GM19238 (cell line): ENCODE results near the gene ANXA9.
A peak's percentile ranks its signal among the peaks of the same experiment; 100 is the strongest.

ENCODE experiments used
- DNase-seq: peaks from one replicate; pipeline ENCODE4 v3.0.0; 2011; ENCODE audit warnings: low spot score; ENCODE audit not compliant: insufficient read length

Gene ANXA9

DNA sequence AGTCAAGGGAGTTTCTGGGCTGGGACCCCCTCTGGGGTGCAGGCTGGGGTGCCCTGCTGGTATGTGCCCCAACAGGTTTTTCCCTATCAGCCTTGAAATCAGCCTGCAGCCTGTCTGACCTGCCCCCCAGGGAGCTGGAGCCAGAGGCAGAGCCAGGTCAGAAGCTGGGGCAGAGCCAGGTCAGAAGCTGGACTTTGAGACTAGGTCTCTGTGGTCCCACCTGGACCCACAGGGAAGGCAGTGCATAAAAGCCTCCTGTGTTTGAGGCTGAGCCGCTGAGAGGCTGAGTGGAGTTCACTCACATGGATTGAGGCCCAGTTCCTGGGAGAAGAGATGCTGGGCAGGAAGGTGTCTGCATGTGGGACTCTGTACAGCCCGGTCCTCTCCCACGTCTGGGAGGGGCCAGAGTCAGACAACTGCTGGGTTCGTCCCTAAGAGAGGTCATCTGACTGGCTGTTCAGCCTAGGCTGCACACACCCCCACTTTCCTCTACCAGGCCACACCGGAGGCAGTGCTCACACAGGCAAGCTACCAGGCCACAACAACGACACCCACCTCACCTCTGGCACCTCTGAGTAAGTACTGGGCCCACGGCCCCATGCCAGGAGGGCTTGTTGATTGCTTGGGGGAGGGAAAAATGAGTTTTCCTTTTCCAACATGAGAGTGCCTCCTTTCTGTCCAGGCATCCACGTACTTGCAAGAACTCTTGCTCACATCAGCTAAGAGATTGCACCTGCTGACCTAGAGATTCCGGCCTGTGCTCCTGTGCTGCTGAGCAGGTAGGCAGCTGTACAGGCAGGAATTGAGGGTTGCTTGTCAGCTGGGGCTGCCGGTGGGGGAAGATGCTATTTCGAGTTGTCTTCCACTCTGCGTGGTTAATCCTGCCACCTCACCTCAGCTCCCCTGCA lies at the start of gene ANXA9:
Gene ANXA9, plus strand, starts transcription at position 488 of the 908 bp plus-strand sequence. CDS start 814 bp downstream, outside the sequence.
- no peak for DNase-seq

- DNase-seq, result no peak
These were observed 37.2 kb upstream of the ANXA9 start for GRCh38 chr1:150944856-150945255.

GRCh38 chr1:150954708-150955107 lies 27.4 kb upstream of the ANXA9 start:
- no peak for DNase-seq

DNA sequence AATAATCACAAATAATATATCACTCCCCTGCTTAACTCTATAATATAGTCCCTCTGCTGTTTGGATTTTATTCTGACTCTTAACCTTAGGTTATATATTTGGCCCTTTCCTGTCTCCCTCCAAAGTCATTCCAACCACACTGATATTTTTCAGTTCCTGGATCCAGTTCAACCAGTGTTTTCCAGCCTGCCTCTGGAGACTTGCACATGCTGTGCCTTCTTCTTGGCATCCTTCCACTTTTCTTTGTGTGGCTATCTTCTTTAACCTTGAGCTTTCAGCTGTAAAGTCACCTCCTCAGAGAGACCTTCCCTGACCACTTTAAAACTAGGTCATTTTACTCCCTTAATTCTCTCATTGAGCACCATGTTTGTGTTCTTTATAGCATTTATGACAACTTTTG lies 26.8 kb upstream of the ANXA9 start:
- no peak for DNase-seq

DNA sequence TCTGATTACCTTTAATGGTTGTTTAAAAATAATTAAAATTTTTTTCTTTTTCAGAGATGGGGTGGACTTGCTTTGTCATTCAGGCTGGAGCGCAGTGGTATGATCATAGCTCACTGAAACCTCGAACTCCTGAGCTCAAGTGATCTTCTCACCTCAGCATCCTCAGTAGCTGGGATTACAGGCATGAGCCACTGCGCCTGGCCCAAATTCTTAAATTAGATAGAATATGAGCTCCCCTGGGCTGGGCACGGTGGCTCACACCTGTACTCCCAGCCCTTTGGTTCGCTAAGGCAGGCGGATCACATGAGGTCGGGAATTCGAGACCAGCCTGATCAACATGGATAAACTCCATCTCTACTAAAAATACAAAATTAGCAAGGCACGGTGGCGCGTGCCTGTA lies 24.4 kb upstream of the ANXA9 start:
- DNase-seq, result no peak

GRCh38 chr1:150960646-150961045 lies 21.4 kb upstream of the ANXA9 start:
- no peak for DNase-seq

DNA sequence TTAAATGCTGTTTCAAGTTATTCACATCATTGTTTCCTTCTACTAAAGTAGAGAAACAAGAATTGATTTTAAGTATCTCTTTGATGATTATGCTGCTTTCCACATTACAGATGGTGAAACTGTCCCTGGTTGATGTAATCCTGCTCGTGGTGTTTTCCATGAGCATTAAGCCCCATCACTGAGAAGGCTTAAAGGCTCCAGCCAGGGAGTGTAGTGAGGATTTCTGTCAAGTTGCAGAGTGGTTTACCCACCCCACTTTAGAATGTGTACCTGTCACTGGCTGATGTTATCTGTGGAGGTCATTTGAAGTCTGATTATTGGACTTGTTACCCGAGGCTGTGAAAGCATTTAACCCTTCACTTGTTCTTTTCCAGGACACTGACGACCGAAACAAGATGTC lies 20.3 kb upstream of the ANXA9 start:
- no peak for DNase-seq

DNA sequence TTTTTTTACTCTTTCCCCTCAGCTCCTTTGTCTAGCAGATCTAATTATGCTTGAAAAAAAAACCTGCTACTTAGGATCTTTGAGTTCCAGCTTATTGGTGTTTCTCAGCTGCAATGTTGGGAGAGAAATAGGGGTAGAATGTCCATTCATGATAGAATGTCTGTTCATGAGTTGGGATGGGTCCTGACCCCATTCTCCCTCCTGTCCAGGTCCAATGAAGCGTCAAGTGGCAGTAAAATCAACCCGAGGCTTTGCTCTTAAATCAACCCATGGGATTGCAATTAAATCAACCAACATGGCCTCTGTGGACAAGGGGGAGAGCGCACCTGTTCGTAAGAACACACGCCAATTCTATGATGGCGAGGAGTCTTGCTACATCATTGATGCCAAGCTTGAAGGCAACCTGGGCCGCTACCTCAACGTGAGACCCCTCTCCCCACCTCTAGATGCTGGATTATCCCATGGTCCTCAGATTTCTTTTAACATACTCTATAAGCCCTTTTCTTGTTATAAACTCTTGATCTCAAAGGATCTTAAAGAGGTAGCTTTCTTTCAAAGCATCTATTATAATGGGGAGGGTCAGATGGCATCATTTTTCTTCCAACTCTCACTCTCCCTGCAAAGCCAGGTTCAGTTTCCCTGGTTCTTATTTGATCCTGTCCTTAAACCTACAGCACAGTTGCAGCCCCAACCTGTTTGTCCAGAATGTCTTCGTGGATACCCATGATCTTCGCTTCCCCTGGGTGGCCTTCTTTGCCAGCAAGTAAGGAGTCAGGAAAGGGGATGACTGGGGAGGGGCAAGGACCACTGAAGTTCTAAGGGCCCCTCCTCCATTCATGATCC lies 18.6 kb upstream of the ANXA9 start:
- no peak for DNase-seq

DNA sequence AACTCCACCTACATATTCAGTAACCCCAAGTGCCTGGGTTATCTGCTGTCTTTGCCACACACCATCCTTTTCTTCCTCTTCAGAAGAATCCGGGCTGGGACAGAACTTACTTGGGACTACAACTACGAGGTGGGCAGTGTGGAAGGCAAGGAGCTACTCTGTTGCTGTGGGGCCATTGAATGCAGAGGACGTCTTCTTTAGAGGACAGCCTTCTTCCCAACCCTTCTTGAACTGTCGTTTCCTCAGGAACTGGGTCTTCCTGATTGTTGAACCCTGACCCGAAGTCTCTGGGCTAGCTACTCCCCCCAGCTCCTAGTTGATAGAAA lies 18.0 kb upstream of the ANXA9 start:
- DNase-seq, result no peak

DNA sequence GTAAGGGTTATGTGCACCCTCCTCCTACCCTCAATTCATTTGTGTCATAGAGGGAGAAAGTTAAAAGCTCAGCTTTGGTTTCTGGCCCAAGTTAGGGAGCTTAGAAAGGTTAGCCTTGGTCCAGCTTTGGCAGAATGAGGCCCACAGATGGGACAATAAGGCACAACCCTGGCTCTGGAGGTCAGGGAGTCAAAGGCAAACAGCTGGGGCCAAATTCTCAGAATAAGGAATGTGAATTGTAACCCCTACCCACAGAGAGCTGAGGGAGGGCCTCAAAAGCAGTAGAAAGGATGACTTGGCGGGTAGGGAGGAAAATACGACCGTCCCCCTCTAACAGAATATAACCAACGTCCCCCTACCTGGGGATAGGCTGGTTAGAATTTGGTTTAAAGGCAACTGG lies 16.5 kb upstream of the ANXA9 start:
- DNase-seq, result no peak

GRCh38 chr1:150966011-150966410 lies 16.1 kb upstream of the ANXA9 start:
- DNase-seq, result no peak

DNA sequence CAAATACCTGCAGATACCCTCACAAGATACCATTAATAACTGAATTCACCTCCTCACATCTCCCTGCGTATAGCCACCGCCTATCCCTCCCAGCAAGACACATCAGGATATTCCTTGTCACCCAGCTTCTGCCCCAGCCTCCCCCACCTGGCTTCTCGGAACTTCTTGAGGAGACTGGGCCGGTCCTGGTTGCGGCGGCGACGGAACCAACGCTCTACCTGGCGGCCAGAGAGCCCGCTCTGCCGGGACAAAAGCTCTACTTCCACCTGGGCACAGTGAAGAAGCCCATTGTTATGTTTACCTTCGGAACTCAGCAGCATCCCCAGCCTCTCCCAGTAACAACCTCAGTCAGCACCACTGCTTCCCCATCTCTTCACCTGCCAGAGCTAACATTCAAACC lies 14.2 kb upstream of the ANXA9 start:
- DNase-seq, result no peak

- no peak for DNase-seq
These were observed 13.6 kb upstream of the ANXA9 start for GRCh38 chr1:150968491-150968890.

GRCh38 chr1:150969626-150970025 lies 12.5 kb upstream of the ANXA9 start:
- DNase-seq, result no peak

- DNase-seq, result no peak
These were observed 11.1 kb upstream of the ANXA9 start for GRCh38 chr1:150970808-150971582.

DNA sequence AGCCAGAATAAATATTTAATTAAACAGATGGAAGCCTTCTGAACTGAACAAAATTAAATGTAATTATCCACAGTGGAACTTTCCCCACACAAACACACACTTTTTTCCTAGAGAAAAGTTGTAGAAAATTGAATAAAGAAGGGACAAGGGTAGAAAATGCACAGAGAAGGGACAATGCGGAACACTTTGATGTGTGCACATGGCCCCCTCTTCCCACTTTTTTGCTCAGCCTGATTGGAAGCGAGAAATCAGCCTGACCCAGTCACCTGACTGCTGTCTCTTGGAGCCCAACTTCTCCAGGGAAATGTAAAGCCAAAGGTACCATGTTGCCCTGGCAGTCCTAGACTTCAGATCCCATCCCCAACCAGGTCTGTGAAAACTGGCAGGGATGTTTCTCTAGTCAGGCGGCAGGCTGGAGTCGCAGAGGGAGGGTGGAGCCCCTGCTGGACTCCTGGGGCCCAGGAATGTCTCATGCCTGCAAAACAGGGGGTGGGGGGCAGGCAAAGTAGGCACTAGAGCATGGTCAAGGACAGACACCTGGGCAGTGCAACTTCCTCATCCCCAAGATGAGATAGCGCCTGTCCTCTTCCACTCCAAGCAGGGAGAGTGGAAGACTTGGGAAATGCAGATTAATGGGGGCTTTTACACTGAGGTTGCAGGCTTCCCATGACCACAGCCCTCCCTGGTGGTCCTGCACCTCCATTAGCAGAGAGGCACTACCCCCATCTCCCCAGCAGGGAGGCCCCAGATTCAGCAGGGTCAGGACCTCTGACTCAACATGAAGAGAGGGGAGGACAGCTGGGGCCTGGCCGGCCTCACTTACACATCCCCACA lies 10.3 kb upstream of the ANXA9 start:
- DNase-seq, result no peak

- no peak for DNase-seq
These were observed 9.6 kb upstream of the ANXA9 start for GRCh38 chr1:150972417-150972940.

GRCh38 chr1:150973258-150973835 lies 8.7 kb upstream of the ANXA9 start:
- no peak for DNase-seq

GRCh38 chr1:150973836-150974579 lies 8.1 kb upstream of the ANXA9 start:
- DNase-seq, result peak; percentile 37
